PC-9 (cell line): ENCODE data around the gene PRAMEF2. TPM values are rescaled to one million over a fixed set of nuclear protein-coding genes. Genes with fewer than 3 reads are reported as not detected.
"Not testable (repeated sequence)": the region's sequence is repeated elsewhere in the genome, so short reads cannot be mapped to it uniquely, and the experiment has no call there.

Source experiments
- BruUV-seq: library from RNA; stranded (reverse); fragments of 400-500 nt; replicated peaks from 2 replicates; lab custom pipeline; 2021; lab: Mats Ljungman, UMichigan
- CTCF ChIA-PET: fragments of 300-600 bp; sonication (Branson Sonifier 250); formaldehyde crosslinking; loops from one replicate; lab custom pipeline; 2022; ENCODE audit warnings: antibody characterized with exemption; lab: Charles Lee
- POLR2A ChIA-PET: fragments of 300-600 bp; sonication (Branson Sonifier 250); formaldehyde crosslinking; loops from one replicate; lab custom pipeline; 2022; ENCODE audit warnings: antibody characterized with exemption; ENCODE audit not compliant: unreplicated experiment; lab: Charles Lee
- DNase-seq, 2 experiments: peaks; one replicate each; pipeline versions ENCODE4 v3.0.0 to v3.0.0-alpha.2; 2015 to 2022; ENCODE audit warnings: mixed read lengths in 1 of 2
- H2AFZ ChIP-seq: fragments of 200-600 bp; sonication (generic); 2 replicates; pipeline ENCODE4 v1.8.1; 2017; ENCODE audit warnings: antibody characterized with exemption
- H3F3A ChIP-seq: fragments of 200-600 bp; sonication (generic); 2 replicates; pipeline ENCODE4 v1.8.1; 2017; ENCODE audit warnings: antibody characterized with exemption, mild to moderate bottlenecking, low read depth; ENCODE audit not compliant: insufficient read depth
- H3K27ac ChIP-seq: fragments of 200-600 bp; sonication (generic); 2 replicates; pipeline ENCODE4 v1.6.1; 2016; ENCODE audit warnings: mixed run types
- H3K27me3 ChIP-seq: fragments of 200-600 bp; sonication (generic); 2 replicates; pipeline ENCODE4 v1.6.1; 2016; ENCODE audit warnings: low read depth, mixed run types; ENCODE audit not compliant: insufficient read depth
- H3K36me3 ChIP-seq: fragments of 200-600 bp; sonication (generic); 2 replicates; pipeline ENCODE4 v1.6.1; 2016; ENCODE audit warnings: low read depth, mixed run types
- H3K4me1 ChIP-seq: fragments of 200-600 bp; sonication (generic); replicated peaks from 2 replicates; pipeline ENCODE4 v1.6.1; 2016; ENCODE audit warnings: mixed run types; ENCODE audit not compliant: insufficient read depth
- H3K4me2 ChIP-seq: fragments of 200-600 bp; sonication (generic); 2 replicates; pipeline ENCODE4 v1.6.1; 2017; ENCODE audit warnings: mixed run types
- H3K4me3 ChIP-seq: fragments of 200-600 bp; sonication (generic); 2 replicates; pipeline ENCODE4 v1.6.1; 2016; ENCODE audit warnings: mixed run types
- H3K79me2 ChIP-seq: fragments of 200-600 bp; sonication (generic); 2 replicates; pipeline ENCODE4 v1.6.1; 2017; ENCODE audit warnings: low read depth, mixed run types
- H3K9me2 ChIP-seq: fragments of 200-600 bp; sonication (generic); 2 replicates; pipeline ENCODE4 v1.8.1; 2017; ENCODE audit warnings: mild to moderate bottlenecking; ENCODE audit not compliant: insufficient read depth
- H3K9me3 ChIP-seq: fragments of 200-600 bp; sonication (generic); 2 replicates; pipeline ENCODE4 v1.8.1; 2016; ENCODE audit warnings: low read depth; ENCODE audit not compliant: insufficient read depth
- H4K20me1 ChIP-seq: fragments of 200-600 bp; sonication (generic); 2 replicates; pipeline ENCODE4 v1.8.1; 2017; ENCODE audit not compliant: insufficient read depth
- CTCF ChIP-seq: fragments of 200-600 bp; sonication (generic); conservative IDR thresholded peaks from 2 replicates; pipeline ENCODE4 v1.6.1; 2017; ENCODE audit warnings: mixed run types, antibody characterized with exemption, mild to moderate bottlenecking, moderate library complexity
- EZH2 ChIP-seq: fragments of 200-600 bp; sonication (generic); IDR thresholded peaks from 2 replicates; pipeline ENCODE4 v1.8.0; 2017; ENCODE audit warnings: antibody characterized with exemption, low read depth
- intact Hi-C: fragments of 100-400 bp; cut with micrococcal nuclease; formaldehyde crosslinking; loops from one replicate; pipeline ENCODE4 v1.10.0; 2022; ENCODE audit not compliant: unreplicated experiment
- total RNA-seq: library from RNA; stranded (reverse); gene quantifications from 2 replicates; pipeline ENCODE4 v1.2.3, GENCODE V29; 2021

PRAMEF2 gene
- total RNA-seq, 1 experiment from 2014 or later = not detected

DNA sequence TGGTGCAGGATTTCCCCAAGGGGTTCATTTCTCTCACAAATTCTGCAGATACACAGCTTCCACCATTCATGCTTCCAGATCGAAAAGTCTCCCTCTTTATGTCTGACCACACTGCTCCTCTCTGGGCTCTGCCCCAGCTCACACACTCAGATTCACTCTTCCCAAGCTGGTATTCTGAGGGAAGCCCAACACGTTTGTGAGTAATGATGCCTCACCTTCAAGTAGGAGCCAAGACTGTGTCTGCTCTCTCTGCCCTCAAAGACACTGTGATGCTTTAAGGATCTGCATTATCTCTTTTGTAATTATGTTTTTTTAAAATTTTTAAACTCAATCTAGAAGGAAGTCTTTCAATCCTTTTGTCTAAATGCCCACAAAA is 45.5 kb upstream of the PRAMEF2 start:
- DNase-seq = no peak
- H3K4me3 ChIP-seq = no peak overlapping the region
- no peaks in the 10 kb centered on the region for H3F3A ChIP-seq
- H3K79me2 ChIP-seq = no peaks in the 10 kb centered on the region
- no peaks in the 10 kb centered on the region for H4K20me1 ChIP-seq
- H3K36me3 ChIP-seq = no peaks in the 10 kb centered on the region
- H3K9me3 ChIP-seq = no peaks in the 10 kb centered on the region
- BruUV-seq = no TSS peak
- H2AFZ ChIP-seq = no peak overlapping the region
- ChIA-PET POLR2A (no interaction called here), CTCF (no interaction called here)
- no peak overlapping the region for H3K4me2 ChIP-seq
- intact Hi-C loops = no loop called here
- H3K4me1 ChIP-seq = no peaks in the 10 kb centered on the region
- H3K9me2 ChIP-seq = no peaks in the 10 kb centered on the region
- TF ChIP-seq EZH2 = no peak
- no peak for TF ChIP-seq CTCF
- H3K27ac ChIP-seq = no peak overlapping the region
- peaks cover 2% of the 10 kb centered on the region; the same call in 1 of the 2 replicates for H3K27me3 ChIP-seq

DNA sequence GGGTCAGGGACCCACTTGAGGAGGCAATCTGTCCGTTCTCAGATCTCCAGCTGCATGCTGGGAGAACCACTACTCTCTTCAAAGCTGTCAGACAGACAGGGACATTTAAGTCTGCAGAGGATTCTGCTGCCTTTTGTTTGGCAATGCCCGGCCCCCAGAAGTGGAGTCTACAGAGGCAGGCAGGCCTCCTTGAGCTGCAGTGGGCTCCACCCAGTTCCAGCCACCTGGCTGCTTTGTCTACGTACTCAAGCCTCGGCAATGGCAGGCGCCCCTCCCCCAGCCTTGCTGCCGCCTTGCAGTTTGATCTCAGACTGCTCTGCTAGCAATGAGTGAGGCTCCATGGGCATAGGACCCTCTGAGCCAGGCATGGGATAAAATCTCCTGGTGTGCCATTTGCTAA is 37.8 kb upstream of the PRAMEF2 start:
- H3K4me2 ChIP-seq, BruUV-seq, H2AFZ ChIP-seq, H3K36me3 ChIP-seq, H3K79me2 ChIP-seq, intact Hi-C loops, POLR2A ChIA-PET, H3K27ac ChIP-seq, H3F3A ChIP-seq, H3K4me3 ChIP-seq, DNase-seq, H3K9me3 ChIP-seq, H3K4me1 ChIP-seq, CTCF ChIA-PET, H3K9me2 ChIP-seq, H3K27me3 ChIP-seq, H4K20me1 ChIP-seq: not testable (repeated sequence)

DNA sequence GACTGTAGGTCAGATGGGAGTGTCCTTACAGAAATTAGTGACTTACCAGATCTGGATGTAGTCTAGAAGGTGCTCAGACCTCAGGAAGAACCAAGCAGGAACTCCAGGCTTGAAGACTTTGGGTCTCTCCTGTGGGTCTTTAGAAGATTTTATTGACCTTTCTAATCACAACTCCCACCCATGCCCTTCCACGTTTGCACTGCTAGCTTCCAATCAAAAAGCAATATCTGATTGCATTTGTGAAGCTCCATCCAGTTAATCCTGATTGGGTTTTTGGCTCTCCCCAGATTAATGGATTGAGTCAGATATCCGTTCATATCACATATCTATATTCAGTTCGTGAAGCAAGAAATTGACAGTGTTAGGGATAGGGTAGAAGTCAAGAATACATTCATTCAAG is 25.6 kb upstream of the PRAMEF2 start, which contains the start of gene PRAMEF11:
PRAMEF11 (minus strand) TSS at position 101 of the 400 bp plus-strand sequence. CDS start 2,621 bp downstream, outside the sequence.
- BruUV-seq, POLR2A ChIA-PET: not testable (repeated sequence)

GRCh38 chr1:12833251-12833650 is 23.6 kb upstream of the PRAMEF2 start:
- H3F3A ChIP-seq, H3K79me2 ChIP-seq, H3K27ac ChIP-seq, BruUV-seq, POLR2A ChIA-PET, H3K4me3 ChIP-seq, H2AFZ ChIP-seq, H3K9me3 ChIP-seq, H3K4me2 ChIP-seq, intact Hi-C loops, H3K36me3 ChIP-seq, H3K9me2 ChIP-seq, H3K4me1 ChIP-seq, DNase-seq, H3K27me3 ChIP-seq, CTCF ChIA-PET, H4K20me1 ChIP-seq: not testable (repeated sequence)

More for the DNA sequence above, 25.6 kb upstream of the PRAMEF2 start, which contains the start of gene PRAMEF11:
- H4K20me1 ChIP-seq, intact Hi-C loops, H3K9me3 ChIP-seq, H3K36me3 ChIP-seq, H3K9me2 ChIP-seq, H3K79me2 ChIP-seq, H3F3A ChIP-seq, H2AFZ ChIP-seq, H3K4me1 ChIP-seq, H3K27me3 ChIP-seq, DNase-seq, H3K4me3 ChIP-seq, CTCF ChIA-PET, H3K4me2 ChIP-seq, H3K27ac ChIP-seq: not testable (repeated sequence)

GRCh38 chr1:12848620-12849019 is 8.3 kb upstream of the PRAMEF2 start, which contains the start of gene HNRNPCL1:
Gene HNRNPCL1, minus strand, starts transcription at chr1:12848720. Its CDS starts 431 bp downstream, at chr1:12848289.
- H4K20me1 ChIP-seq, H3K9me3 ChIP-seq, H3K79me2 ChIP-seq, CTCF ChIA-PET, H3K27me3 ChIP-seq, DNase-seq, H2AFZ ChIP-seq, intact Hi-C loops, H3K9me2 ChIP-seq, BruUV-seq, POLR2A ChIA-PET, H3K4me2 ChIP-seq, H3F3A ChIP-seq, H3K27ac ChIP-seq, H3K36me3 ChIP-seq, H3K4me1 ChIP-seq, H3K4me3 ChIP-seq: not testable (repeated sequence)
